Endothelial cell of umbilical vein (primary cell): ENCODE measurements around the gene ZMIZ1. TPM values are rescaled to one million over a fixed set of nuclear protein-coding genes. Genes with fewer than 3 reads are reported as not detected.

Experiments
- BruUV-seq: library from RNA; stranded (reverse); fragments of 400-500 nt; replicated peaks from 2 replicates; lab custom pipeline; 2021; lab: Mats Ljungman, UMichigan
- CTCF ChIA-PET: fragments of 300-600, 350-600 bp; sonication (Branson Sonifier 250); formaldehyde crosslinking; loops from one replicate; lab custom pipeline; 2021; ENCODE audit warnings: antibody characterized with exemption, inconsistent platforms; lab: Charles Lee
- POLR2A ChIA-PET: fragments of 300-600, 350-600 bp; sonication (Branson Sonifier 250); formaldehyde crosslinking; loops from one replicate; lab custom pipeline; 2021; ENCODE audit warnings: antibody characterized with exemption, inconsistent platforms; lab: Charles Lee
- DNase-seq: peaks from one replicate; pipeline ENCODE4 v3.0.0-alpha.2; 2011; ENCODE audit warnings: low read depth, low spot score
- FAIRE-seq: peaks from 2 replicates; lab custom pipeline; 2011; peaks lifted over from hg19 to GRCh38; lab: Jason Lieb, UNC
- H2AFZ ChIP-seq: 2 replicates; pipeline ENCODE4 v1.6.0; 2012; ENCODE audit warnings: low read depth, low read length, control low read depth, inconsistent platforms
- H3K27ac ChIP-seq: 2 replicates; pipeline ENCODE4 v1.5.1; 2011; ENCODE audit warnings: low read depth, mild to moderate bottlenecking, control low read depth, low read length, moderate library complexity; ENCODE audit not compliant: insufficient read depth
- H3K27me3 ChIP-seq, 2 experiments: 2 replicates each; pipeline versions ENCODE4 v1.6.0 to v1.6.1; 2011; ENCODE audit warnings: low read length in 2 of 2, mixed read lengths in 1 of 2; ENCODE audit not compliant: control insufficient read depth in 2 of 2, insufficient read depth in 2 of 2
- H3K36me3 ChIP-seq, 2 experiments: 2 replicates in 1 of 2; 3 replicates in 1 of 2; pipeline ENCODE4 v1.5.1; 2011; ENCODE audit warnings: low read length in 2 of 2, mild to moderate bottlenecking in 1 of 2, moderate library complexity in 1 of 2; ENCODE audit not compliant: control insufficient read depth in 2 of 2, insufficient read depth in 2 of 2; ENCODE audit errors: extremely low read depth in 1 of 2
- H3K4me1 ChIP-seq: 3 replicates; pipeline ENCODE4 v1.5.1; 2011; ENCODE audit warnings: mild to moderate bottlenecking, low read length; ENCODE audit not compliant: control insufficient read depth, insufficient read depth; ENCODE audit errors: extremely low read depth
- H3K4me2 ChIP-seq: 2 replicates; pipeline ENCODE4 v1.6.1; 2011; ENCODE audit warnings: low read length, control low read depth, mixed read lengths; ENCODE audit not compliant: insufficient read depth
- H3K4me3 ChIP-seq, 3 experiments: fragments of 200-600 bp in 1 of 3; sonication (generic), shearing (Covaris generic) in 1 of 3; replicated peaks in 1 of 3; 2 replicates each; pipeline ENCODE4 v1.5.1; 2011 to 2016; ENCODE audit warnings: control low read depth in 3 of 3, low read length in 3 of 3, mild to moderate bottlenecking in 2 of 3, inconsistent platforms in 1 of 3, low read depth in 1 of 3, moderate library complexity in 1 of 3; ENCODE audit not compliant: insufficient read depth in 1 of 3
- H3K79me2 ChIP-seq: 2 replicates; pipeline ENCODE4 v1.6.0; 2012; ENCODE audit warnings: low read length, inconsistent platforms; ENCODE audit not compliant: control insufficient read depth, insufficient read depth
- H3K9ac ChIP-seq: replicated peaks from 2 replicates; pipeline ENCODE3; 2011; ENCODE audit warnings: low read length, control low read depth; ENCODE audit not compliant: insufficient read depth; ENCODE audit errors: extremely low read depth
- H3K9me1 ChIP-seq: replicated peaks from 3 replicates; pipeline ENCODE4 v1.6.0; 2011; ENCODE audit warnings: mild to moderate bottlenecking, low read length; ENCODE audit not compliant: control insufficient read depth, insufficient read depth; ENCODE audit errors: extremely low read depth
- H3K9me3 ChIP-seq: replicated peaks from 2 replicates; pipeline ENCODE4 v1.5.1; 2012; ENCODE audit warnings: low read length, inconsistent platforms; ENCODE audit not compliant: control insufficient read depth, insufficient read depth
- H4K20me1 ChIP-seq: replicated peaks from 2 replicates; pipeline ENCODE3; 2011; ENCODE audit warnings: mild to moderate bottlenecking, low read length; ENCODE audit not compliant: control insufficient read depth, insufficient read depth; ENCODE audit errors: extremely low read depth
- EZH2 ChIP-seq: IDR thresholded peaks from 2 replicates; pipeline ENCODE4 v1.6.1; 2012; ENCODE audit warnings: borderline replicate concordance, low read depth, mild to moderate bottlenecking, moderate library complexity, low read length, inconsistent platforms; ENCODE audit not compliant: severe bottlenecking
- FOS ChIP-seq: IDR thresholded peaks from 2 replicates; pipeline ENCODE4 v1.6.1; 2011; ENCODE audit warnings: mild to moderate bottlenecking, low read length, moderate library complexity, borderline replicate concordance; ENCODE audit not compliant: insufficient read depth
- GATA2 ChIP-seq: IDR thresholded peaks from 2 replicates; pipeline ENCODE4 v1.7.0; 2011; ENCODE audit warnings: low read depth, mild to moderate bottlenecking, moderate library complexity, mixed read lengths, low read length; ENCODE audit not compliant: insufficient read length, insufficient read depth
- JUN ChIP-seq: IDR thresholded peaks from 2 replicates; pipeline ENCODE4 v1.6.1; 2011; ENCODE audit warnings: borderline replicate concordance, low read depth; ENCODE audit not compliant: insufficient read length, insufficient read depth
- MYC ChIP-seq: IDR thresholded peaks from one replicate; pipeline ENCODE4 v1.6.1; 2011; ENCODE audit warnings: mild to moderate bottlenecking, low read depth, low read length
- POLR2A ChIP-seq: IDR thresholded peaks from 2 replicates; pipeline ENCODE4 v1.6.1; 2012; ENCODE audit warnings: low read depth, mild to moderate bottlenecking, control low read depth, low read length
- POLR2AphosphoS5 ChIP-seq: IDR thresholded peaks from 2 replicates; pipeline ENCODE4 v1.6.1; 2012; ENCODE audit warnings: low read depth, mild to moderate bottlenecking, control low read depth, low read length, moderate library complexity; ENCODE audit not compliant: insufficient read depth
- dilution Hi-C: fragments of 300-500 bp; cut with MboI; formaldehyde crosslinking; loops from one replicate; pipeline ENCODE4 v1.15.0; 2019; ENCODE audit warnings: low sequenced_read_pairs; ENCODE audit not compliant: extremely low pct_ligation_motif_present
- intact Hi-C: fragments of 100-400 bp; cut with micrococcal nuclease; formaldehyde crosslinking; loops from one replicate; pipeline ENCODE4 v1.10.0; 2022
- polyA plus RNA-seq, 4 experiments: library from polyadenylated mRNA; depleted of rRNA in 3 of 4; stranded (reverse) in 3 of 4; unstranded in 1 of 4; fragments of >200 nt; gene quantifications; 2 replicates each; pipeline versions ENCODE4 v1.2.1 to v1.2.3, GENCODE V29; 2011 to 2012; ENCODE audit warnings: missing spikeins in 1 of 4
- total RNA-seq: library from RNA; stranded (reverse); gene quantifications from 2 replicates; pipeline ENCODE4 v1.2.3, GENCODE V29; 2021
- TF ChIP-seq, protein P1 (sequence below), 2 donors: IDR thresholded peaks; 1 replicate in 1 of 2; 2 replicates in 1 of 2; pipeline ENCODE4 v1.5.1; 2011; ENCODE audit warnings: low read length in 2 of 2, mild to moderate bottlenecking in 2 of 2, moderate library complexity in 2 of 2, control low read depth in 1 of 2, inconsistent platforms in 1 of 2, low read depth in 1 of 2; ENCODE audit not compliant: insufficient read depth in 1 of 2; ENCODE audit errors: extremely low read depth in 1 of 2
- TF ChIP-seq, protein P2 (sequence below): IDR thresholded peaks from 2 replicates; pipeline ENCODE4 v1.6.1; 2011; ENCODE audit not compliant: insufficient read depth, insufficient read length

The ZMIZ1 gene
- total and polyA plus RNA-seq, 2 donors (not counting 3 experiments of a cell fraction or from before 2014, with no cell fraction given) = 12.5 to 46.7 TPM

DNA sequence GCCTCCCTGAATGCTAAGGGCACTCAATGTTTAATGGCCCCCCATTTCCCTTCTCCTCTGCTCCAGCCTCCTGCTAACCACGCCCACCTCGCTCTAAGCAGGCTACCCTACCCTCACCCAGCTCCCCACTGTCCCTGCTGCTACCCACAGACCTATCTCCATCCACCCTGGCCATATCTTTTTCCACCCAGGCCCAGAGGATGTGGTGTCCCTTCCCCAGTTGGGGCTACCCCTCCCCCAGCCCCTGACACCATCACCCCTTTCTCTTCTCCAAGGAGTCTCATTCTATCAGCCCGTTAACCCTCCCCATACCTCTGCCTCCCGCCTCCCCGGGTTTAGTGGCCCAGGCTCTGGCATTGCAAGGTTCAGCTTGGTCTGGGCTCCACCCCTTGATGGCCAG is 249.6 kb downstream of the ZMIZ1 start:
- no peaks in the 10 kb centered on the region for H4K20me1 ChIP-seq
- no peak overlapping the region for H3K27ac ChIP-seq
- FAIRE-seq (no peak), DNase-seq (no peak)
- peaks cover 3 to 8% of the 10 kb centered on the region in 2 experiments for H3K36me3 ChIP-seq
- no peaks in the 10 kb centered on the region for H3K27me3 ChIP-seq
- no peak overlapping the region for H3K4me3 ChIP-seq
- TF ChIP-seq FOS = no peak
- no peak for TF ChIP-seq MYC
- TF ChIP-seq, protein P1, sequence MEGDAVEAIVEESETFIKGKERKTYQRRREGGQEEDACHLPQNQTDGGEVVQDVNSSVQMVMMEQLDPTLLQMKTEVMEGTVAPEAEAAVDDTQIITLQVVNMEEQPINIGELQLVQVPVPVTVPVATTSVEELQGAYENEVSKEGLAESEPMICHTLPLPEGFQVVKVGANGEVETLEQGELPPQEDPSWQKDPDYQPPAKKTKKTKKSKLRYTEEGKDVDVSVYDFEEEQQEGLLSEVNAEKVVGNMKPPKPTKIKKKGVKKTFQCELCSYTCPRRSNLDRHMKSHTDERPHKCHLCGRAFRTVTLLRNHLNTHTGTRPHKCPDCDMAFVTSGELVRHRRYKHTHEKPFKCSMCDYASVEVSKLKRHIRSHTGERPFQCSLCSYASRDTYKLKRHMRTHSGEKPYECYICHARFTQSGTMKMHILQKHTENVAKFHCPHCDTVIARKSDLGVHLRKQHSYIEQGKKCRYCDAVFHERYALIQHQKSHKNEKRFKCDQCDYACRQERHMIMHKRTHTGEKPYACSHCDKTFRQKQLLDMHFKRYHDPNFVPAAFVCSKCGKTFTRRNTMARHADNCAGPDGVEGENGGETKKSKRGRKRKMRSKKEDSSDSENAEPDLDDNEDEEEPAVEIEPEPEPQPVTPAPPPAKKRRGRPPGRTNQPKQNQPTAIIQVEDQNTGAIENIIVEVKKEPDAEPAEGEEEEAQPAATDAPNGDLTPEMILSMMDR (IDR thresholded peaks at IDR 0.05; ENCODE audit: extremely low read depth in 1 of 2, insufficient read depth in 1 of 2, low read depth in 1 of 2, low read length in 2 of 2) = no peak
- TF ChIP-seq POLR2A = no peak
- TF ChIP-seq, protein P2, sequence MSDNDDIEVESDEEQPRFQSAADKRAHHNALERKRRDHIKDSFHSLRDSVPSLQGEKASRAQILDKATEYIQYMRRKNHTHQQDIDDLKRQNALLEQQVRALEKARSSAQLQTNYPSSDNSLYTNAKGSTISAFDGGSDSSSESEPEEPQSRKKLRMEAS = no peak
- TF ChIP-seq JUN = no peak
- TF ChIP-seq EZH2 = no peak
- TF ChIP-seq POLR2AphosphoS5 = no peak
- TF ChIP-seq GATA2 = no peak
- no peak overlapping the region for H3K9ac ChIP-seq
- no TSS peak for BruUV-seq
- ChIA-PET CTCF (interaction anchor here (1.4 kb wide), 1 partner anchor 26 kb away, joined by 4 read pairs; no protein-coding TSS in a partner anchor), POLR2A (no interaction called here)
- no peaks in the 10 kb centered on the region for H3K9me1 ChIP-seq
- H3K9me3 ChIP-seq = no peaks in the 10 kb centered on the region
- H3K4me2 ChIP-seq = no peak overlapping the region
- intact Hi-C loops (no loop called here), dilution Hi-C loops (no loop called here)
- H2AFZ ChIP-seq = no peak overlapping the region
- peaks cover 11% of the 10 kb centered on the region for H3K4me1 ChIP-seq
- H3K79me2 ChIP-seq = no peaks in the 10 kb centered on the region
